HG03103 (cell line): Measurements from ENCODE around the gene DNMBP.
"Not testable (repeated sequence)": the region's sequence is repeated elsewhere in the genome, so short reads cannot be mapped to it uniquely, and the experiment has no call there.

Source experiments
- ATAC-seq: cut with Tn5 transposase; IDR thresholded peaks from one replicate; pipeline ENCODE4 v1.9.1; 2021; ENCODE audit warnings: low read depth; ENCODE audit not compliant: unreplicated experiment

Gene DNMBP

DNA sequence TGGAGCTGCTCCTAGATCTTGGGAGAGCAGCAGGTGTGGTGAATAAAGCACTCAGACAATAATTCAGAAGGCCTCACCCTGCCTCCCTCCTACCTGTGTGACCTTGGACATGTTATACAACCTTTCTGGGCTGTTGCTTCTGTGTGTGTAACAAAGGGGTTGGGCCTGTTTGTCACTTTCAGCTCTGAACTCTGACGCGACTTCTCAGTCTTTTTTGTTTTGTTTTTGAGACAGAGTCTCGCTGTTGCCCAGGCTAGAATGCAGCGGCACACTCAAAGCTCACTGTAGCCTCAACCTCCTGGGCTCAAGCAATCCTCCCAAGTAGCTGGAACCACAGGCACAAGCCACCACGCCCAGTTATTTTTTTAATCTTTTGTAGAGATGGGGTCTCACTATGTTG lies 89.3 kb downstream of the DNMBP start:
- no peak for ATAC-seq

DNA sequence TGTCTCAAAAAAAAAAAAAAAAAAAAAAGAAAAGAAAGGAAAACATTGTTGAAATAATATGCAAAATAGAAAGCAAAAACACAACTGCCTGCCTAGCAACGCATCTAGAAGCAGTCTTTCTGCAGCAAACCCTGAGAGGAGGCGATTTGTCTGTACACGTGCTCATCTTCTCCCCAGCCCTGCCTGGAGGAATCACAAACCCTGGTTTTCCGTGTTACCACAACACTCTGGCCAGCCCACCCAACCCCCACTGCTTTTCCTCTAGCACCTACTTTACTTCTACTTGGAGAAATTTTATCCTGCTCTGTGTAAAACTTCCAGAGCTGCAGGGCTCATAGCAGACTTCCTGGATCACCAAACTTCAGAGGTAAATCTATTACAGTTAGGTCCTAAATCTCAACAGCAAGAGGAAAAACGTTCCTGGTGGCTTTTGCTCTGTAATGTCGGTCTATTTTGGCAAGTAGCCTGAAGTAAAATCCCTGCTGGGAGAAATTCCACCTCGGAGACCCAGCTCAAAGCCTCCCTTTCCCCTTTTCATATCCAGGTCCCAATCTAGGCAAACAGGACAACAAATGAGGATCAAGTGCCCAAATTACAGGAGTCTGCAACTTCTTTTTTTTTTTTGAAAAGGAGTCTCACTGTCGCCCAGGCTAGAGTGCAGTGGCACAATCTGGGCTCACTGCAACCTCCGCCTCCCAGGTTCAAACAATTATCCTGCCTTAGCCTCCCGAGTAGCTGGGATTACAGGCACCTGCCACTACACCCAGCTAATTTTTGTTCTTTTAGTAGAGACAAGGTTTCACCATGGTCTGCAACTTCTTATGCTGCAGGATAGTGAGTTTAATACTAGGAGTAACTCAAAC lies 91.6 kb downstream of the DNMBP start:
- no peak for ATAC-seq

DNA sequence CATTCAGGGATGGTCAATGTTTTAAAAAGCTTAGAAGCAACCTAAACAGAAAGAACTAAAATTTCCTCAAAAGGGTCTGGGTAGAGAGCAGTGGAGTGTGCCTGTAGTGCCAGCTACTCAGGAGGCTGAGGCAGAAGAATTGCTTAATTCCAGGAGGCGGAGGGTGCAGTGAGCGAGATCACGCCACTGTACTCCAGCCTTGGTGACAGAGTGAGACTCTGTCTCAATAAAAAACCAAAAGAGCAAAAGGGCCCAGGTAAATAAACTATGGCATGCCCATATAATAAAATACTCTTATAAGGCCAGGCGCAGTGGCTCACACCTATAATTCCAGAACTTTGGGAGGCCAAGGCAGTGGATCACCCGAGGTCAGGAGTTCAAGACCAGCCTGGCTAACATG lies 93.0 kb downstream of the DNMBP start:
- no peak for ATAC-seq

DNA sequence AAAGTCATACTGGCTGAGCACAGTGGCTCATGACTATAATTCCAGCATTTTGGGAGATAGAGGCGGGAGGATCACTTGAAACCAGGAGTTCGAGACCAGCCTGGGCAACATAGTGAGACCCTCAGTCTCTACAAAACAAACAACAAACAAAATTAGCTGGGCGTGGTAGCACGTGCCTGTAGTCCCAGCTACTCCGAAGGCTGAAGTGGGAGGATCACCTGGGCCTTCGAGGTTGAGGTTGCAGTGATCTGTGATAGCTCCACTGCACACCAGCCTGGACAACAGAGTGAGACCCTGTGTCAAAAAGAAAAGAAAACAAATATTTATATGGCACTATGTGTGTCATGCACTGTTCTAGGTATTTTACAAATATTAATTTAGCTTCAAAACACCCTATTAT lies 94.3 kb downstream of the DNMBP start:
- ATAC-seq = no peak

DNA sequence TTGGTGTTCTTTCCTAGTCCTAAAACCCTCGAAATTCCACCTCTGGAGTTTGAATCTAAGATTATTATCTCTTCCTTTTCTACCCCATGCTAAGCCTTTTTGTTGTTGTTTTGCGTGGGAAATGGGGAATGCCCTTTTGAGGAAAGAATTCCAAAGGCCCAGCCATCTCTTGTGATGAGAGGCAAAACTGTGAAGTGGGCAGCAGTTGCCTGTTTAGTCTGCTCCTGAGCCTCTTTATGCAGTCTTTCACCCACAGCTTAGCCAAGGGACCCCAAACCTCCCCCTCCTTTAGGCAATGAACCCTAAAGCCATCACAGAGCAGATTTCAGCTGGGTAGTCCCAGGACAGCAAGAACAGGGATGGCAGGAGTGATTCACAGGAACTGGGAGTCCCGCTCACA lies 95.5 kb downstream of the DNMBP start:
- ATAC-seq = no peak

DNA sequence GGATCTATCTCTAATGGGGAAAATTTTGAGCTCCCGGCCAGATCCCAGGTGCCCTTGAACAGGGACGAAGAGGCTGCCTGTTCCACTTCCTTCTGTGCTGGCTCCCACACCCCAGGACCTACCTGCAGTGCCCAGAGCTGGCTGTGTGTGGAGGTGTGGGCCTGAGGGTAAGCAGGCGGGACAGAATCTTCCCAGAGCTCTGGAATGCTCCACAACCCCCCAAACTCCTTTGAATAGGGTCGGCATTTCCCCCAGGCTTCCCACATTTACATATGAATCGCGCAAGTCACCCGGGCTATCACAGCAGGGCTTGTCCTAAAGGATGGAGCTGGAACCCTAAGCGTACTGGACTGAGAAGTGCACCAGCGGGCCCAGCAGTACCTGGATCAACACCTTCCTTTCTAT lies 95.9 kb downstream of the DNMBP start:
- ATAC-seq = no peak

DNA sequence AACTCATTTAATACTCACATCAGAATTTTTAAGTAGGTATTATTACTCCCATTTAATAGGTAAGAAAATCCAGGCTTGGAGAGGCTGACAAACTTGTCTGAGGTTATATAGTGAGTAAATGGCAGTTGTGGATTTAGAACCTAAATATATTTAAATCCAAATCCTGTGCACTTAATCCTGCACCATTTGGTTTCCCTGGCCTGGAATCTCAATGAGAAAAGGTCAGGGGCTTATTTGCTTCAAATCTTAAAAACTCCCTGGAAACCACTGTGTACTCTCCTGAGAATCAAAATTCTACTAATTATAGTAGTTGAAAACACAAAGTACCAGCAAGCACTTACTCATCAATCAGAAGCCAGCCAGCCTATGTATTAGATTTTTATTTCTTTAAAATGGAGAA lies 97.7 kb downstream of the DNMBP start:
- no peak for ATAC-seq

DNA sequence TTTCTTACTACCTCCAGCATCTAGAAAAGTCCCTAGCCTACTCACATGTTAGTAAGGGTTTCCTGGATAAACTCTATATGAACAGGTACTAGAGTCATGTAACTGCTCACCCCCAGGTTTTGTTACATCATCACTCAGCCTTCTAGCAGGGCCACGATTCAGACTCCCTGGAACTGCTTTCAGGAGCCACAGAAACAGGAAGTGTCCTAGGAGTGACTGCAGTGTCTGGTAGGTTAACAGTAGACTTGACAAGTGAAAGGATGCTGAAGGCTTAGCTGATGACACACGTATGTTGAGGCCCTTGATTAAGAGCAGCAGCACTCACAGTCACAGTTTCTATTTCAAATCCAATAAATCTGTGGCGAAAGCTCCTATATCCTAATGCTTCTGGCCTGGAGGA lies 101.2 kb downstream of the DNMBP start:
- ATAC-seq = no peak

DNA sequence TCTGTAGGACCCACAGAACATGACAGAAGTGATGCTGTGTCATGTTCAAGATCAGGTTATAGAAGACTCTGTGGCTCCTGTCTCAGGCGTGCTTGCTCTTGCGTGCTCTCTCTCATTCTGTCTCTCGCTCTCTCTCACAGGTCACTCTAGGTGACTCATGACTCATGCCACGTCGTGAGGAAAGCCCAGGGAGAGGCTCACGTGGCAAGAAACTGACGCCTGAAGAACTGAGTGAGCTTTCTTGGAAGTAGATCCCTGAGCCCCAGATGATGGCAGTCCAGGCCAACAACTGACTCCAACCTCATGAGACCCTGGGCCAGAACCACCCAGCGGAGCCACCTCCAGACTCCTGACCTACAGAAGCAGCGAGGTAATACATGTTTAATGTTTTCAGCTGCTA lies 103.3 kb downstream of the DNMBP start:
- no peak for ATAC-seq

DNA sequence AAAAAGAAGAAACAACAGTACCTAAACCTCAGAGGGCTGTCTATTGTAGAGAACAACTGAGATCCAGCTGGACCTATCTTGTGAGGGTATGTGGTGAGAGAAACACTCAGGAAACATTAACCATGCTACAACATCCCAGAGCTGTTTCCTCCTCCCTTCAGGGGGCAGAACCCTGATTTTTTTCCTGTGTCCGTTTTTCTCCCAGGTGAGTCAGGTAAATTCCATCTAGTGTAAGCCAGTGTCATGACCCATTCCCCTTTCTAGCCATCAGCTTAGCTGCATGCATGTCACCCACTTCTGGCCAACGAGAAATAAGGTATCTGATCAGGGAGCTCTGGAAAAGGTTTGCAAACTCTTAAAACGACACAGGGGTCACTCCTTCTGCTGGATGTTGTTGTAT lies 103.8 kb downstream of the DNMBP start:
- no peak for ATAC-seq

DNA sequence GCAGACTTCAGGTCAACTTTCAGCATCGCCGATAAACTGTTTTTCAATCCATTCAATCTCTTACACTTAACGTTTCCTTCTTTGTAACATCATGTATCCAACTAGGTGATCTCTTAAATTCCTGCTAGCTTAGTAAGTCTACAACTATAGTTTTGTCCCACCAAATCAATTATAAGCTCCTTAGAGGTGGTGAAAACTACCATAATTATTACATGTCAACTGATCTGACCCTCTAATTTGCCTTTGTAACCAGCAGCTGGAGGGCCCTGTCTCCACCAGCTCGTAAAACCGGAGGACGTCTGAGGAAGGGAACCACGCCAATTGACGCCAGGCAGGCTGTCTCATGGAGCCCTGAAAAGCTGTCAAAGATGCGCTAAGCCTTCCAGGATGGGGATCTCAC lies 113.9 kb downstream of the DNMBP start:
- ATAC-seq = no peak

DNA sequence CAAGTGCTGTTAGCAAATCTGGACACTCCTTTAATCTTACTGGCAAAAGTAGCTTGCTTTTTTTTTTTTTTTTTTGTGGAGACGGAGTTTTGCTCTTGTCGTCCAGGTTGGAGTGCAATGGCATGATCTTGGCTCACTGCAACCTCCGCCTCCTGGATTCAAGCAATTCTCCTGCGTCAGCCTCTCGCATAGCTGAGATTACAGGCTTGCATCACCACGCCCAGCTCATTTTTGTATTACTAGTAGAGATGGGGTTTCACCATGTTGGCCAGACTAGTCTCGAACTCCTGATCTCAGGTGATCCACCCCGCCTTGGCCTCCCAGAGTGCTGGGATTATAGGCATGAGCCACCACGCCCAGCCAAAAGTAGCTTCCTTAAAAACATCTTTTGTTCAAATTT lies 114.7 kb downstream of the DNMBP start:
- not testable (repeated sequence) for ATAC-seq

DNA sequence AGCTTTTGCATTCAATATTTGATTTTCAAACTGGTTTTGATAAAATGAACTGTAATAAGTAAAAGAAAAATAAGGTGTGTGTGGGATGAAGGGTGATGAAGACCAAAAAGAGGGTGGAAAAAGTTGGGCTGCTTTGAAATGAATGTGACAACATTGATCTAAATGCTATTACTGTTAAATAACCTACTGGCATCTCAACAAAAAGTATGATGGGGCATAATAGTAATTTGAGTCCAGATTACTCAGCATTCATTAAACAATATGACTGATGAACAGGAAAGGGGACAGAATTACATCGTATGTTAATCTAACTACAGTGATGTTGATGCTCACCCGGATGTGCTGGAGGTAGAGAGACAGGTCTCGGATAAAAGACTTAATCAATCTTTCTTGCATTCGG lies 115.1 kb downstream of the DNMBP start:
- no peak for ATAC-seq

DNA sequence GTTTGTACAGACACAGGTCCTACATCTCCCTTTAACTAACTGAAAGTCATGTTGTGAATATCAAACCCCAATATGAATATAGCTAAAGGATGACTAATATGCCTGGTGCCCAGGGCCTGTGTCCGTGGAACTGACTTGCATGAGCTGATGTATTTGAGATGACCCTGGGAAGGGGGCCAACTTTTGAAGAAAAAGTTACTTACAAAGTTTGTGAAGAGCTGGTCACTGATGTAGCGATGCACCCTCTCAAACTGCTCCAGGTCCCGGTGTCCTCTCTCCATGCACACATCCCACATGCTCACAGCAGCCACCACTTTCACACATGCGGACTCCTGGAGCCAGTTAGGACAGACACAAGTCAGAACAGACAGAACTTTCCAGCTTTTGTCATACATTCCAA lies 121.1 kb downstream of the DNMBP start:
- no peak for ATAC-seq

DNA sequence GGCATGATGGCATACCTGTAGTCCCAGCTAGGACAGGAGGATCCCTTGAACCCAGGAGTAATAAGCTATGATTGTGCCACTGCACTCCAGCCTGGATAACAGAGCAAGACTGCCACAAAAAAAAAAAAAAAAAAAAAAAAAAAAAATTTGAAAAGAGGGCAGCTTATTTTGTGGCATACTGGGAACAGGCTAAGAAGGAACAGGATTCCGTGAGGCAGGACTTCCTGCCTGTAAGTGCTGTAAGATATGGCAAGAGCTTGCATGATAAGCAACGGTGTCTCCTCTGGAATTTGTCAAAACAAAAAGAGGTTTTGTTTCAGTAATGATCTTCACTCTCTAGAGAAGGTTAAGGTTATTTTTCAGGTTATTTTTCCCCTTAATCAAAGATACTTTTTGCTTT lies 126.2 kb downstream of the DNMBP start:
- no peak for ATAC-seq

DNA sequence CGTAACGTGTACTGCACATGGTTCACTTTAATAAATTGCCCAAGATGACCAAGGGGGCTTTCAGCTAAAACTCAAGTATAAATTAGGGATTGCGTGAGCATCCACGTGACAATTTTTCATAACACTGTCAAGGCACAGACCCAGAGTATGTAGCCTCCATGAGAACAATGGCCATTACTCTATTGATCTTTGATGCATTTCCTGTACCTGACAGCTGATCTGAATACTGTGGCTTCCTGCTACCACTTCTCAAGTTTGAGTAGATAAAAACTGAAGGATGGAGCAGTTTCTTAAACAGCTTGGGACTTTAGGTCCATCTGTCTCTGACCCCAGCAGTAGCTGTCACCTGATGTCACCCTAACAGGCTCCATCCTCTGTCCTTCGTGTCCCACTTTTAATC lies 128.4 kb downstream of the DNMBP start:
- no peak for ATAC-seq

DNA sequence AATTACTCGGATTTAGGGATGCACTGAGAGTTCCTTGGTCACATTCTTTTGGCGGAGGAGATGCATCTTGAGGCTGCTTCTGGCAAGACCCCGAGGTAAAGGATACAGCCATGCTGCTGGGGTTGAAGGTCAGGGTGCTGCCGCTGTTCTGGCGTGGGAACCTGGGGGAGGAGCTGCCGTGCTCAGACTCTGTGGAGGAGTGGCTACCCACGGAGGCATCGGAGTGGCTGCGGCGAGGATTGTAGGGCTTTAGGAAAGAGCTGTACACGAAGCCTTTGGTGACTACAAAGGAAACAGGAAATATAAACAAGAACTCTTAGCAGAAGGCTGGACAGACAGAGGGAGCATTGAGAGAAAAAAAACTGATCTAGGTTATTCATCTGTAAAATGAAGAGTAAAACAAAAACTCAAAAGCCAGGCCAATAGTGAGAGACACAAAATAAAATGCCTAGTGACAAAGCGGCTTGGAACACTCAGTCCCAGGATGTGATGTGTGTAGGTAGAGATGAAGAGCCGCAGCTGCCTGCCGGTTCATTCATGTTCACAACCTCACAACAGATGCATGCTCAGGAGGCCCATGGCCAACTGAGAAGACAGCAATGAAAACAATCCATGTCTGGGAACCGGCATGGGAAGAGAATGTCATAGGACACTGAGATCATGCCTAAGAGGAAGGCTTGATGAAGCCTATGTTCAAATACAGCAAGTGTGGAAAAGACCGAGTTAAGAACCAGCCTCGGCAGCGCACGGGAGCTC lies 129.5 kb downstream of the DNMBP start:
- no peak for ATAC-seq

DNA sequence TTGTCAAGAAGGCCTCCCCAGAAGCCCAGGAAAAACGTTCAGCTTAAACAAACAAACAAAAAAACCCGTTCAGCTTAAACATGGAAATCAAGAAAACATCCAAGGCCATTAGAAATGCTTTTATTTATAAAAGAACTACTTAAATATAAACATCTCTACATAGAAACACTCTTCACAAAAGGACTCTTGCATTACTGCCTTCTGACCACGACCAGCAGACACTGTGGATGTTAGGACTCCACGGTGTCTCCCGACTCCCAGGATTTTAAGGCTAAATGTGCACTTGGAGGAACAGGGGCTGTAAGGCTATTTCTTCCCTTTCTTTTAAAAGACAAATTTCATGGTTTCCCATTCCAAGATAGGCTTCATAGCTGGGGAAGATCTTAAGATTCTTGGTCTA lies 134.3 kb downstream of the DNMBP start:
- ATAC-seq = no peak

DNA sequence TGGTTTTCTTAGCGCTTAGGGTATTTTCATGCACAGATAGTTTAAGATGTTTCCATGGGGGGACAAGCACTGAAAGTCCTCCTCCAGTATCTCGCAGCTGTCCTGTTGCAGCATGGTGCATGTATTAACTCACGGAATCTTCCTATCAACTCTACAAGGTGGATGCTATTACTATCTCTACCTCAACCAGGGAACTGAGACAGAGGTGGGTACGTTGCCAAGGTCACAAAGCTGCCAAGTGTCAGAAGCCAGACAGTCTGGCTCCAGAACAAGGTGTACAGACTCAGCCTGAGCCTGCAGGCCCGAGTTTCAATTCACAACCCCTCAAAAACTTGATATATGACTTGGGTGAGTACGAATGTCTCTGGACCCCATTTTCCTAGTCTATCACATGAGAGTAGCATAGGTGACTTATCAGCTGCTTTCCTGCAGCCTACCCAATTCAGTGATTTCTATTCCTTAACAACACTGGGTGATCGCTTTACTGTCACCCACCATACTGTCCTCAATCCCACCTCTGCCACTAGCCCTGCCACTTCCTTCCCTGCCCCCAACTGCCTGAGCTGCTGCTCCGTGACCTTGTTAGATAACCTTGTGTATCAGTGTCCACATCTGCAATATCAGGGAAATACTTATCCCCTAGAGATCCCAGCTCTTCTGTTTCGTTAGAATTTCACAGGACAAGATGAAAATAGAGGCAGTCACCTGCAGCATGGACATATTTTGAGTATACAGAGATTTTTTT lies 135.2 kb downstream of the DNMBP start:
- no peak for ATAC-seq

DNA sequence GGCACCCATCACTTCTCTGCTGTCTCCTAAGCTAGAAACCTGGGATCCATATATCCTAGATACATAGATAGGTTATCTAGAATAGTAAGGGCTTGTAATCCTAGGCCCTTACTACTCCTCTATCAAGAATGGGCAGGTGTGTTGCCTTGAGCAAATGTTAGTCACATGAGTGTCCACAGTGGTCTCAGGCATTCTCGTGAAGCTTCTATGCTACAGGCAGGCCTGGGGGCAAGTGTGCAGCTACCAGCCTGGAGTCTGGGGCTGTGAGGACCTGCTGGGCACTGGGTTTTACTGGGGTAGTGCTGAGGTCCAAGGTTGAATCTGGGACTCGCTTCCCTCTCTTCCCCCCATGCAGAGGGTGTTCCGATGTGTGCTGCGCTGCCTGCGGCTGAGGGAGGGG lies 135.9 kb downstream of the DNMBP start:
- no peak for ATAC-seq

DNA sequence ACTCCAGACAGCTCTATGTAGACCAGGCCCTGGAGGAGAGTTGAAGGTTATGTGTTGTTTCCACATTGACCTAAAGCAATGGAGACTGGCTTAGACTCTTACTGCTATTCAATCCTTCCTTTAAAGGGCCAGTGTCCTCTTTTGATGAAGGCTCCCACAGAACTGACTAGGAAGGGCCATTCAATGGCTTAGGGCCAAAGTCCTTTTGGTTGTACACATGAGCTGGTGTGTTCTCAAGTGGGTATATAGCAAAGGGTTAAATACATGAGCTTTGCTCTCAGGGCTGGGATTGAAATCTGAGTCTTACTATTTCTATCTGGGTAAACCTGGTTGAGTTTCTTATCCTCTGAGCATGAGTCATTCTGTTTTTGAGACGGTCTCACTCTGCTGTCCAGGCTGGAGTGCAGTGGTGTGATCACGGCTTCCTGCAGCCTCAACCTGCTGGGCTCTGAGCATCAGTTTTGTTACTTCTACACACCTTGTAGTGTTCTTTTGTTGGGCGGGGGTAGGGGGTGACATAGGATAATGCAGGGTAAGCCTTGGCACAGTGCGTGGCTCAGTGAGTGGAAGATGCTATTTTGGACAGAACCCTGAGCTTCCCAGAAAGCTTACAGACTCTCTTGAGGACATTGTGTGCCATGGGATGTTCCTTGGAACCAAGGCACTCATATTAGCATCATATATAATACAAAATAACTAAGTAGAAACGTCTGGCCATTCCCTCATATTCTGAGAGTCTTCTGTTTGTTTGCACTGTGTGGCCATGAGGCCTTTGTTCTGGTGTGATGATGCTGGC lies 137.2 kb downstream of the DNMBP start:
- ATAC-seq = no peak
